HG02623 (cell line): ENCODE measurements around the gene SLC12A6.
"Not testable (repeated sequence)": the region's sequence is repeated elsewhere in the genome, so short reads cannot be mapped to it uniquely, and the experiment has no call there.

Source experiments
- ATAC-seq: cut with Tn5 transposase; IDR thresholded peaks from one replicate; pipeline ENCODE4 v1.9.1; 2021; ENCODE audit warnings: moderate library complexity; ENCODE audit not compliant: unreplicated experiment

SLC12A6 gene

GRCh38 chr15:34337557-34338306 is at the start of gene SLC12A6:
Gene SLC12A6 (minus strand): TSS chr15:34337781. CDS start chr15:34336680, 1,101 bp downstream.
- peak; percentile 70 for ATAC-seq

GRCh38 chr15:34381829-34382521 is 44.4 kb upstream of the SLC12A6 start:
- not testable (repeated sequence) for ATAC-seq

GRCh38 chr15:34380491-34380890 is 42.9 kb upstream of the SLC12A6 start:
- not testable (repeated sequence) for ATAC-seq

- no peak for ATAC-seq
Observed at GRCh38 chr15:34376856-34377255, 39.3 kb upstream of the SLC12A6 start.

- not testable (repeated sequence) for ATAC-seq
Observed at GRCh38 chr15:34375541-34375940, 38.0 kb upstream of the SLC12A6 start.

- ATAC-seq = no peak
Observed at GRCh38 chr15:34374816-34375215, 37.2 kb upstream of the SLC12A6 start.

- no peak for ATAC-seq
Observed at GRCh38 chr15:34373951-34374350, 36.4 kb upstream of the SLC12A6 start.

GRCh38 chr15:34370643-34371042 is 33.1 kb upstream of the SLC12A6 start:
- ATAC-seq = no peak

- ATAC-seq = no peak
Observed at GRCh38 chr15:34370129-34370528, 32.5 kb upstream of the SLC12A6 start.

- peak; percentile 69 for ATAC-seq
Observed at GRCh38 chr15:34367101-34368081, 29.8 kb upstream of the SLC12A6 start, which contains the start of gene LPCAT4. Gene LPCAT4 (minus strand): TSS chr15:34367196. CDS start chr15:34367100, 96 bp downstream.

GRCh38 chr15:34366271-34367065 is 28.9 kb upstream of the SLC12A6 start:
- no peak for ATAC-seq

- ATAC-seq = no peak
Observed at GRCh38 chr15:34365836-34366235, 28.3 kb upstream of the SLC12A6 start.

GRCh38 chr15:34365091-34365825 is 27.7 kb upstream of the SLC12A6 start:
- ATAC-seq = no peak

GRCh38 chr15:34364041-34364440 is 26.5 kb upstream of the SLC12A6 start:
- ATAC-seq = no peak

- no peak for ATAC-seq
Observed at GRCh38 chr15:34362047-34362773, 24.6 kb upstream of the SLC12A6 start.

GRCh38 chr15:34361278-34361677 is 23.7 kb upstream of the SLC12A6 start:
- ATAC-seq = no peak

- no peak for ATAC-seq
Observed at GRCh38 chr15:34360298-34360697, 22.7 kb upstream of the SLC12A6 start.

- ATAC-seq = no peak
Observed at GRCh38 chr15:34359416-34359815, 21.8 kb upstream of the SLC12A6 start.

- no peak for ATAC-seq
Observed at GRCh38 chr15:34358948-34359347, 21.4 kb upstream of the SLC12A6 start.
